Right lung (tissue), 5 donors: ENCODE measurements around the gene GBA3. TPM values are rescaled to one million over a fixed set of nuclear protein-coding genes. Genes with fewer than 3 reads are reported as not detected.

ENCODE experiments used
- DNase-seq, 2 donors: peaks; one replicate each; pipeline ENCODE4 v3.0.0-alpha.2; 2013
- polyA plus RNA-seq, 5 donors: library from polyadenylated mRNA; unstranded; fragments of 120-200 nt; gene quantifications; one replicate each; pipeline versions ENCODE4 v1.2.1 to v1.2.3, GENCODE V29; 2013; ENCODE audit warnings: inconsistent platforms in 1 of 5, low replicate concordance in 1 of 5; ENCODE audit not compliant: insufficient read length in 5 of 5, insufficient read depth in 1 of 5

Gene GBA3
- polyA plus RNA-seq, 5 donors = 0.17 TPM; not detected in 4

- DNase-seq = no peak
Measured at GRCh38 chr4:22695029-22695428, 2.3 kb downstream of the GBA3 start.

- DNase-seq = no peak
Measured at GRCh38 chr4:22695917-22696316, 3.2 kb downstream of the GBA3 start.

GRCh38 chr4:22703912-22704311 lies 11.2 kb downstream of the GBA3 start:
- no peak for DNase-seq

GRCh38 chr4:22707390-22707789 lies 14.7 kb downstream of the GBA3 start:
- DNase-seq = no peak

GRCh38 chr4:22708961-22709360 lies 16.2 kb downstream of the GBA3 start:
- DNase-seq = no peak

GRCh38 chr4:22712105-22712504 lies 19.4 kb downstream of the GBA3 start:
- DNase-seq = no peak

- no peak for DNase-seq
Measured at GRCh38 chr4:22712529-22712928, 19.8 kb downstream of the GBA3 start.

GRCh38 chr4:22713841-22714240 lies 21.1 kb downstream of the GBA3 start:
- no peak for DNase-seq

- no peak for DNase-seq
Measured at GRCh38 chr4:22719218-22719617, 26.5 kb downstream of the GBA3 start.

GRCh38 chr4:22720091-22720490 lies 27.4 kb downstream of the GBA3 start:
- no peak for DNase-seq

GRCh38 chr4:22721204-22721603 lies 28.5 kb downstream of the GBA3 start:
- DNase-seq = no peak

- no peak for DNase-seq
Measured at GRCh38 chr4:22730021-22730420, 37.3 kb downstream of the GBA3 start.

GRCh38 chr4:22733816-22734215 lies 41.1 kb downstream of the GBA3 start:
- no peak for DNase-seq

GRCh38 chr4:22736912-22737311 lies 44.2 kb downstream of the GBA3 start:
- no peak for DNase-seq

- no peak for DNase-seq
Measured at GRCh38 chr4:22739968-22740367, 47.2 kb downstream of the GBA3 start.

- no peak for DNase-seq
Measured at GRCh38 chr4:22741744-22742143, 49.0 kb downstream of the GBA3 start.

GRCh38 chr4:22743290-22743689 lies 50.6 kb downstream of the GBA3 start:
- no peak for DNase-seq

- DNase-seq = no peak
Measured at GRCh38 chr4:22744478-22745062, 51.8 kb downstream of the GBA3 start.

GRCh38 chr4:22745234-22745633 lies 52.5 kb downstream of the GBA3 start:
- DNase-seq = no peak

GRCh38 chr4:22754116-22754515 lies 61.4 kb downstream of the GBA3 start:
- no peak for DNase-seq

- no peak for DNase-seq
Measured at GRCh38 chr4:22762548-22762947, 69.8 kb downstream of the GBA3 start.

- DNase-seq = no peak
Measured at GRCh38 chr4:22764183-22764582, 71.4 kb downstream of the GBA3 start.

- no peak for DNase-seq
Measured at GRCh38 chr4:22766068-22766467, 73.3 kb downstream of the GBA3 start.

GRCh38 chr4:22778547-22779163 lies 85.9 kb downstream of the GBA3 start:
- no peak for DNase-seq
